ENCODE measurements around the gene KRTAP9-8.
"Not testable (repeated sequence)": the region's sequence is repeated elsewhere in the genome, so short reads cannot be mapped to it uniquely, and the experiment has no call there.

Gene KRTAP9-8, protein sequence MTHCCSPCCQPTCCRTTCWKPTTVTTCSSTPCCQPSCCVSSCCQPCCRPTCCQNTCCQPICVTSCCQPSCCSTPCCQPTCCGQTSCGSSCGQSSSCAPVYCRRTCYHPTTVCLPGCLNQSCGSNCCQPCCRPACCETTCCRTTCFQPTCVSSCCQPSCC

DNA sequence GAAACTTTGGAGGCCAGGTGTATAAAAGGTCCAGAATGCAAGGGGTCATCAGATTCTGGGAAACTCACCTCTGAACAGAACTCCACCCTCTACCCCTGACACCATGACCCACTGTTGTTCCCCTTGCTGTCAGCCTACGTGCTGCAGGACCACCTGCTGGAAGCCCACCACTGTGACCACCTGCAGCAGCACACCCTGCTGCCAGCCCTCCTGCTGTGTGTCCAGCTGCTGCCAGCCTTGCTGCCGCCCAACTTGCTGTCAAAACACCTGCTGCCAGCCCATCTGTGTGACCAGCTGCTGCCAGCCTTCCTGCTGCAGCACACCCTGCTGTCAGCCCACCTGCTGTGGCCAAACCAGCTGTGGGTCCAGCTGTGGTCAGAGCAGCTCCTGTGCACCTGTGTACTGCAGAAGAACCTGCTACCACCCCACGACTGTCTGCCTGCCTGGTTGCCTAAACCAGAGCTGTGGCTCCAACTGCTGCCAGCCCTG is at the start of gene KRTAP9-8:
Gene KRTAP9-8 (plus strand): TSS at position 51 of the 489 bp plus-strand sequence. CDS start 53 bp downstream, at position 104.
- not testable (repeated sequence) for DNase-seq

DNA sequence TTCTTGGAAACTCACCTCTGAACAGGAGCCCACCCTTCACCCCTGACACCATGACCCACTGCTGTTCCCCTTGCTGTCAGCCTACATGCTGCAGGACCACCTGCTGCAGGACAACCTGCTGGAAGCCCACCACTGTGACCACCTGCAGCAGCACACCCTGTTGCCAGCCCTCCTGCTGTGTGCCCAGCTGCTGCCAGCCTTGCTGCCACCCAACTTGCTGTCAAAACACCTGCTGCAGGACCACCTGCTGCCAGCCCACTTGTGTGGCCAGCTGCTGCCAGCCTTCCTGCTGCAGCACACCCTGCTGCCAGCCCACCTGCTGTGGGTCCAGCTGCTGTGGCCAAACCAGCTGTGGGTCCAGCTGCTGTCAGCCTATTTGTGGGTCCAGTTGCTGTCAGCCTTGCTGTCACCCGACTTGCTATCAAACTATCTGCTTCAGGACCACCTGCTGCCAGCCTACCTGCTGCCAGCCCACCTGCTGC is 47.9 kb upstream of the KRTAP9-8 start, which contains the start of gene KRTAP9-1:
Gene KRTAP9-1 (plus strand): TSS at position 51 of the 482 bp plus-strand sequence. CDS start 0 bp downstream, at position 51.
- DNase-seq: not testable (repeated sequence)

DNA sequence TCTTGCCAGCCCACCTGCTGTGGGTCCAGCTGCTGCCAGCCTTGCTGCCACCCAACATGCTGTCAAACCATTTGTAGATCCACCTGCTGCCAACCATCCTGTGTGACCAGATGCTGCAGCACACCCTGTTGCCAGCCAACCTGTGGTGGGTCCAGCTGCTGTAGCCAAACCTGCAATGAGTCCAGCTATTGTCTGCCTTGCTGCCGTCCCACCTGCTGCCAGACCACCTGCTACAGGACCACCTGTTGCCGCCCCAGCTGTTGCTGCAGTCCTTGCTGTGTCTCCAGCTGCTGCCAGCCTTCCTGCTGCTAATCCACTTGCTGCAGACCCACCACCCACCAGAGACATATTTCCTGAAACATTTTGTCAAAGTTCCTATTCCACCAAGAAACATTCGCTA is 47.5 kb upstream of the KRTAP9-8 start:
- no peak for DNase-seq

DNA sequence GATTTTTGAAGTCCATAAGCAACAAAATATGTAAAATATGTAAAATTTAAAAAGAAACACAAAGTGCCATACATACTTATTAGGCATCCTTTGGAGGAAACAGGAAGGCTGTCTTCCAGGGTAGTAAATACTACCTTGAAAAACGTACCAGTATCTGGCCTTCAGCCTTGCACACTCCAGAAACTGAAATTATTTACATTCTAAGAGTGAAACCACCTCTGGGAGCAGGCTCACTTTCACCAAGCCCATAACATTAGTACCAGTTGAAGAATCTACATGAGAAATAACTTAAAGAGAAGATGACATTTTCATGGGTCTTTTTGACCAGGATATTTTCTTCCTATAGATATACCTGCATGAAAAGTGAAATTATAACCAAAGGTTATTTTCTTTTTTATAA is 41.7 kb upstream of the KRTAP9-8 start:
- no peak for DNase-seq

DNA sequence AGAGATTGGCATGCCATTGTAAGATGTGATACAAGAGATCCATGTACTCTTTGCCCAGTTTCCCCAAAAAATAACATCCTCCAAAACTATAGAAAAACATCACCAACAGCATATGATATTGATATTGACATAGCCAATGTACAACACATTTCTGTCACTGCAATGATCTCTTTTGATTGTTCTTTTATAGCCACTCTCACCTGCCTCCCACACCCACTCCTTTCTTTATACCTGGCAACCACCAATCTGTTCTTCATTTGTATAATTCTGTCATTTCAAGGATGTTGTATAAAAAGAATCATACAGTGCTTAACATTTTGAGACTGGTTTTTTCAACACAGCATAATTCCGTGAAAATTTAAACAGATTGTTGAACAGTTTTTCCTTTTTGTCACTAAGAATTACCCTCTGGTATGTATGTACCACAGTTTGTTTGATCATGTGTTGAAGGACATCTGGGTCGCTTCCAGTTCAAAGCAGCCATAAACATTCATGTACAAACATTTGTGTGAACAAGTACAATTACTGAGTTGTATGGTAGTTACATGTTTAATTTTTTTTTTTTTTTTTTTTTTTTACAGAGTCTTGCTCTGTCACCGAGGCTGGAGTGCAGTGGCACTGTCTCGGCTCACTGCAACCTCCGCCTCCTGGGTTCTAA is 38.2 kb upstream of the KRTAP9-8 start:
- no peak for DNase-seq

DNA sequence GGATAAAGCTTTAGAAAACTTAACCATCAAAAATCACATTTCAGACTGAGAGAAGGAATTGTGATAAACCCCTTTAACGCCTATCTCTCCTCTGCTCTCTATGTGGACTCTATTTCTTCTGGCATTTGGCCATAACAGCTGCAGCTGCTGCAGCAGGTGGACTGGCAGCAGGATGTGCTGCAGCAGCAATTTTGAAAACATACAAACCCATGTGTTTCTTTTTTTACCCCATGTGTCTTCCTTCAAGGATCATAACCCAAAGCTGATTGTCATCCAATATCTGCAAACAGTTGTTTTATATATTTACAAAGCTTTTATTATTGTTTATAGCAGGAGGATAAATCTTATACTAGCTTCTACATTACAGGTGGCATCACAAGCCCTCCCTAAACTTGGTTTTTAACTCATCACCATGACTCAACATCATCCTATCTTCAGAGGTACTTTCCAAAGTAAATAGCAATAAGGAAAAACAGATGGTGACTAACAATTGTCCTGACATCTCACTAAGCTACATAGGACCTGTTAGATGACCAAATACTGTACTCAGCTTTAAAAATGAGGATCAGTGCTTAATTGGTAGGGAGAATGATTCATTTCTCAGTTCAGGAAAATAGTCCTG is 25.8 kb upstream of the KRTAP9-8 start:
- peak; percentile 52 for DNase-seq

DNA sequence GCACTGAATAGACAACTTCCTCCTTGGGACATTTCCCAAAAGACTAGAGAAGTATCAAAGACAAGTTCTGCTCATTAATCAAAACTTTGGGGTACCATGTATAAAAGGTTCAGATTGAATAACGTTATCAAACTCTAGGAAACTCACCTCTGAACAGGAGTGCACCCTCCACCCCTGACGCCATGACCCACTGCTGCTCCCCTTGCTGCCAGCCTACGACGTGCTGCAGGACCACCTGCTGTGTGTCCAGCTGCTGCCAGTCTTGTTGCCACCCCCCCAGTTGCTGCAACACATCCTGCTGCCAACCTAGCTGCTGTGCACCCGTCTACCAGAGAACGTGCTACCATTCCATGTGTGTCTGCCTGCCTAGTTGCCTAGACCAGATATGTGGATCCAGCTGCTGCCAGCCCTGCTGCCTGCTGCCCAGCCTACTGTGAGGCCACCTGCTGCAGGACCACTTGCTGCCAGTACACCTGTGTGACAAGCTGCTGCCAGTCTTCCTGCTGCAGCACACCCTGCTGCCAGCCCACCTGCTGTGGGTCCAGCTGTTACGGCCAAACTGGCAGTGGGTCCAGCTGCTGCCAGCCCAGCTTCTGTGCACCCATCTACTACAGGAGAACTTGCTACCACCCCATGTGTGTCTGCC is 25.2 kb upstream of the KRTAP9-8 start:
- DNase-seq: no peak

DNA sequence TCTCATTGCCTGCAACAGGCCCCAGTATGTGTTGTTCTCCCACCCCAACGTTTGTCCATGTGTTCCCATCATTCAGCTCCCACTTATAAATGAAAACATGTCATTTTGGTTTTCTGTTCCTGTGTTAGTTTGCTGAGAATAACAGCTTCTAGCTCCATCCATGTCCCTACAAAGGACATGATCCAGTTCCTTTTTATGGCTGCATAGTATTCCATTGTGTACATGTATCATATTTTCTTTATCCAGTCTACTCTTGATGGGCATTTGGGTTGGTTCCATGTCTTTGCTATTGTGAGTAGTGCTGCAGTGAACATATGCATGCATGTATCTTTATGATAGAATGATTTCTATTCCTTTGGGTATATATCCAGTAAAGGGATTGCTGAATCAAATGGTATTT is 22.1 kb upstream of the KRTAP9-8 start:
- DNase-seq: no peak

DNA sequence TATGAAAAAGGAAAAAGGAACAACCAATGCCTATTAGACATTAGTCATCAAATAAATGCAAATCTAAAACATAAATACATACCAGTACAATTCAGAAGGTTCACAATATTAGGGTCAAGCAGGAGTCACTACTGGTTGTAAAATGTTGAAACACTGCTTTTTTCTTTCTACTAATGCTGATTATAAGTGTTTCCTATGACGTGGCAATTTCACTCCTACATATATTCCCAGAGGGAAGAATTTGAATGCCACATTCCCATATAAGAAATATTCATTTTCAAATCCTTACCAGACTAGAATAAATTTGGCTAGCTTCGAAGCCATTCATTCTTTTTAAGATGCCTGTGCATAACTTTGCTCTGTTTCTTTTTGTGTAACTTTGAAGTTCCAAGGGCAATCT is 14.0 kb upstream of the KRTAP9-8 start:
- no peak for DNase-seq

DNA sequence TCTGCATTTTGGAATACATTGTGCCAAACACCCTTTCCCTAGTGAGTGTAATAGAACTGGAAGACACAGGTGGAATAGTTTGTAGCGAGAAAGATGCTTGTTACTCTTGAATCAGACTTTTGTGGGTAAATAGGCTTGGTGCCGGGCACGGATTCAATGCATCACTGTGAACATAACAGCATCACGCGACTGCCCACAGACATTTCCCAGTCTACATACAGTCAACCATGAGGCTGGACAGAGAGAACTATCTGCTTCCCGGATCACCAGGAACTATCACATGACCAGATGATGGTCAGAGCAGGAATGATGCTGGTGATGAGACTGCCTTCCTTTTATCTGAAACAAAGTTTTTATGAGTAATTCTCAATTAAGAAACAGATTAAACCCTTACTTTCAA is 11.7 kb upstream of the KRTAP9-8 start:
- no peak for DNase-seq

DNA sequence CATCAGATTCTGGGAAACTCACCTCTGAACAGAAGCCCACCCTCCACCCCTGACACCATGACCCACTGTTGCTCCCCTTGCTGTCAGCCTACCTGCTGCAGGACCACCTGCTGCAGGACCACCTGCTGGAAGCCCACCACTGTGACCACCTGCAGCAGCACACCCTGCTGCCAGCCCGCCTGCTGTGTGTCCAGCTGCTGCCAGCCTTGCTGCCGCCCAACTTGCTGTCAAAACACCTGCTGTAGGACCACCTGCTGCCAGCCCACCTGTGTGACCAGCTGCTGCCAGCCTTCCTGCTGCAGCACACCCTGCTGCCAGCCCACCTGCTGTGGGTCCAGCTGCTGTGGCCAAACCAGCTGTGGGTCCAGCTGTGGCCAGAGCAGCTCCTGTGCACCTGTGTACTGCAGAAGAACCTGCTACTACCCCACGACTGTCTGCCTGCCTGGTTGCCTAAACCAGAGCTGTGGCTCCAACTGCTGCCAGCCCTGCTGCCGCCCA is 11.2 kb upstream of the KRTAP9-8 start, which contains the start of gene KRTAP9-2:
Gene KRTAP9-2 (plus strand): TSS at position 51 of the 498 bp plus-strand sequence. CDS start 7 bp downstream, at position 58.
- not testable (repeated sequence) for DNase-seq

DNA sequence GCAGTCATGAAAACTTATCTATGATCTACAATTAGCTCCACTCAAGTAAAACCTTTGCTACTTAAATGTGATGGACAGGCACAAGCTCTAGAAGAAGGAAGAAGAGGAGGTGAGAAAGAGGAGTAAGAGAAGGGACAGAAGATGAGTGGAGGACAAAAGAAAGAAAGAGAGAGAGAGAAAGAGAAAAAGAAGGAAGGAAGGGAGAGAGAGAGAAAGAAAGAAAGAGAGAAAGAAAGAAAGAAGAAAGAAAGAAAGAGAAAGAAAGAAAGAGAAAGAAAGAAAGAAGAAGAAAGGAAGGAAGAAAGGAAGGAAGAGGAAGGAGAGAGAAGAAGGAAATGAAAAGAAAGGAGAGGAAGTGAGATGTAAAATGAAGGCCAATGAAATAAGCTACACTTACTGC is 7.7 kb upstream of the KRTAP9-8 start:
- DNase-seq: no peak

DNA sequence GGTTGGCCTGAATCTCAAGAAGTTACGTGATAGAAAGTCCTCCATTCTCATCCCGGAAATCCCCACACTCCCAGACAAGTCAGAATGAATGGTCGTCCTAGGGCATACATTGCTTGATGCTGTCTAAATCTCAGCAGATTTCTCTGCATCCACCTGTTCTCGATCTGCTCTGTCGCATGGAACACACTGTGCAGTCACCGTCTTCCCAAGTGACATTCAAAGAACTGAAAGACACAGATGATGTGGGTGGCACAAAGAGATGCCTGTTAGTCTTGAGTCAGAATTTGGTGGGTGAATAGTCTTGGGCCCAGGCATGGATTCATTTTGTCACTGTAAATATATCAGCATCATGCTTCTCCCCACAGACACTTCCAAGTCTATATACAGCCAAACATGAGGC is 6.1 kb upstream of the KRTAP9-8 start:
- DNase-seq: no peak

DNA sequence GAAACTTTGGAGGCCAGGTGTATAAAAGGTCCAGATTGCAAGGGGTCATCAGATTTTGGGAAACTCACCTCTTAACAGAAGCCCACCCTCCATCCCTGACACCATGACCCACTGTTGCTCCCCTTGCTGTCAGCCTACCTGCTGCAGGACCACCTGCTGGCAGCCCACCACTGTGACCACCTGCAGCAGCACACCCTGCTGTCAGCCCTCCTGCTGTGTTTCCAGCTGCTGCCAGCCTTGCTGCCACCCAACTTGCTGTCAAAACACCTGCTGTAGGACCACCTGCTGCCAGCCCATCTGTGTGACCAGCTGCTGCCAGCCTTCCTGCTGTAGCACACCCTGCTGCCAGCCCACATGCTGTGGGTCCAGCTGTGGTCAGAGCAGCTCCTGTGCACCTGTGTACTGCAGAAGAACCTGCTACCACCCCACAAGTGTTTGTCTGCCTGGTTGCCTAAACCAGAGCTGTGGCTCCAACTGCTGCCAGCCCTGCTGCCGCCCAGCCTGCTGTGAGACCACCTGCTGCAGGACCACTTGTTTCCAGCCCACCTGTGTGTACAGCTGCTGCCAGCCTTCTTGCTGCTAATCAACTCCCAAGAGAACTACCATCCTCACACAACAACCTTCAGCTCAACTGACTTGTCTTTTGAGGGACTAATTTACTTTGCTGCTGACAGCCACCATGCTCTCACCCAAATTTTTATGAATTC is 5.2 kb upstream of the KRTAP9-8 start, which contains the start of gene KRTAP9-3:
Gene KRTAP9-3 (plus strand): TSS at position 51 of the 707 bp plus-strand sequence. CDS start 53 bp downstream, at position 104.
- DNase-seq: not testable (repeated sequence)

DNA sequence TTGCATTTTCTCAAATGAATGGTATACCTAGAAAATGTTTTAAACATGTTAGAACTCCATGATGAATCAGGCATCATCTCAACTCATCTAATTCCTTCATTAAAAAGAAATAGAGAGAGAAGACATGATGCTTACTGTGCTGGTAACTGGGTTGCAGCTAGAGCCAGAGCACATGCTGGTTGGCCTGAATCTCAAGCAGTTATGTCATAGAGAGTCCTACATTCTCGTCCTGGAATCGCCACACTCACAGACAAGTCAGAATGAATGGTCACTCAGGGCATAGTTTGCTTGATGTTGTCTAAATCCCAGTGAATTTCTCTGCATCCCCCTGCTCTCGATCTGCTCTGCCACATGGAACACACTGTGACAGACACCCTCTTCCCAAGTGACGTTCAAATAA is 683 bp upstream of the KRTAP9-8 start:
- not testable (repeated sequence) for DNase-seq

DNA sequence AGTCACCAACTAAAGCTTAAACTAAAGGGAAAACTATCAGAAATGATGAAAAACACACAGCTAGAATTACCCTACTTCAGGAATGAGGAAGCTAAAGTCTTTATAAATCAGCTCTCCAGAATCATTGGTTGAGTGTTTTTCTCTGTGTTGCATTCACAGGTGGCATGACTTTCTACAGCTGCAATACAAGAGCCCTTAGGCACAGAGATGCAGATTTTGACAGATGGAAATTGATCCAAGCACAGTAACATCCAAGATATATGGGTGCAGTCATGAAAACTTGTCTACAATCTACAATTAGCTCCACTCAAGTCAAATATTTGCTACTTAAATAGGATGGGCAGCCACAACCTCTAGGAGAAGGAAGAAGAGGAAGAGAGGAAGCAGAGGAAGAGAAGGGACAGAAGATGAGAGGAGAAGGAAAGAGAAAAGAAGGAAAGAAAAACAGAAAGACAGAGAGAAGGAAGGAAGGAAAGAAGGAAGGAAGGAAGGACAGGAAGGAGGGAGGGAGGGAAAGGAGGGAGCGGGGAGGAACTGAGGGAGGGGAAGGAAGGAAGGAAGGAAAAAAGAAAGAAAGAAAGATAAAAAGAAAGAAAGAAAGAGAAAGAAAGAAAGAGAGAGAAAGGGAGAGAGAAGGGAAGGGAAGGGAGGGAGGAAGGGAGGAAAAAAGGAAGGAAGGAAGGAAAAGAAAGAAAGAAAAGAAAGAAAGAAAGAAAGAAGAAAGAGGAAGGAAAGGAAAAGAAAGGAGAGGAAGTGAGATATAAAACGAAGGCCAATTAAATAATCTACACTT is 9.4 kb downstream of the KRTAP9-8 start:
- DNase-seq: not testable (repeated sequence)

DNA sequence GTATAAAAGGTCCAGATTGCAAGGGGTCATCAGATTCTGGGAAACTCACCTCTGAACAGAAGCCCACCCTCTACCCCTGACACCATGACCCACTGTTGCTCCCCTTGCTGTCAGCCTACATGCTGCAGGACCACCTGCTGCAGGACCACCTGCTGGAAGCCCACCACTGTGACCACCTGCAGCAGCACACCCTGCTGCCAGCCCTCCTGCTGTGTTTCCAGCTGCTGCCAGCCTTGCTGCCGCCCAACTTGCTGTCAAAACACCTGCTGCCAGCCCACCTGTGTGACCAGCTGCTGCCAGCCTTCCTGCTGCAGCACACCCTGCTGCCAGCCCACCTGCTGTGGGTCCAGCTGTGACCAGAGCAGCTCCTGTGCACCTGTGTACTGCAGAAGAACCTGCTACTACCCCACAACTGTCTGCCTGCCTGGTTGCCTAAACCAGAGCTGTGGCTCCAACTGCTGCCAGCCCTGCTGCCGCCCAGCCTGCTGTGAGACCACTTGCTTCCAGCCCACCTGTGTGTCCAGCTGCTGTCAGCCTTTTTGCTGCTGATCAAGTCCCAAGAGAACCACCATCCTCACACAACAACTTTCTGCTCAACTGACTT is 11.9 kb downstream of the KRTAP9-8 start, which contains the start of gene KRTAP9-4:
Gene KRTAP9-4 (plus strand): TSS at position 51 of the 604 bp plus-strand sequence. CDS start 34 bp downstream, at position 85.
- not testable (repeated sequence) for DNase-seq

DNA sequence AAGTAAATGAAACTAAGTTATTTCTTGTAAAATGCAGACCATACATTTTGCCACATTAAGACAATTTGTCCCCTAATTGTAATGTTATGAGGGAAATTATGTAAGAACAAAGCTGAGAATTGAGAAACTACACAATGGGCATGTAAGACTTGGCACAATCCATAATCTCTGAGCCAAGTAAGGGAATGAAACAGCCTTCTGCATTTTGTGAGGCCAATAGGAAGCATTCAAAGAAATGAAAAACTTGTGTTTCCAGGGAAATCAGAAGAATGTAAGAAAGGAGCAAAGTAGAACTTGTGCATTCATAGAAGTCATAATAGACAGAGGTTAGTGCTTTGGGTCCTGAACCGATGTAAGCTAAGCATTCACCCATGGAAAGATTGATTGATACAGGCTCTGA is 13.5 kb downstream of the KRTAP9-8 start:
- no peak for DNase-seq

DNA sequence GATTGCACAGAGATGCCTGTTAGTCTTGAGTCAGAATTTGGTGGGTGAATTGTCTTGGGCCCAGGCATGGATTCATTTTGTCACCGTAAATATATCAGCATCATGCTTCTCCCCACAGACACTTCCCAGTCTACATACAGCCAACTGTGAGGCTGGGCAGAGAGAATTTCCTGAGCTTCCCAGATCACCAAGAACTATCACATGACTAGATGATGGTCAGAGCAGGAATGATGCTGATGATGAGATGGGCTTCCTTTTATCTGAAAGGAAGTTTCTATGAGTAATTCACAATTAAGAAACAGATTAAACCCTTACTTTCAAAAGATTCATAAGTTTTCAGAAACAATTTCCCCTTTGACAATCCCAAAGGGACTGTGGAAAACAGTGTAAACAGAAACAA is 17.1 kb downstream of the KRTAP9-8 start:
- DNase-seq: no peak

Data from DMS79 (cell line).